HG02763 (cell line): ENCODE data around the gene ELMO3.

Experiments
- ATAC-seq: cut with Tn5 transposase; IDR thresholded peaks from one replicate; pipeline ENCODE4 v1.9.1; 2021; ENCODE audit warnings: mild to moderate bottlenecking, moderate library complexity; ENCODE audit not compliant: unreplicated experiment

The ELMO3 gene

DNA sequence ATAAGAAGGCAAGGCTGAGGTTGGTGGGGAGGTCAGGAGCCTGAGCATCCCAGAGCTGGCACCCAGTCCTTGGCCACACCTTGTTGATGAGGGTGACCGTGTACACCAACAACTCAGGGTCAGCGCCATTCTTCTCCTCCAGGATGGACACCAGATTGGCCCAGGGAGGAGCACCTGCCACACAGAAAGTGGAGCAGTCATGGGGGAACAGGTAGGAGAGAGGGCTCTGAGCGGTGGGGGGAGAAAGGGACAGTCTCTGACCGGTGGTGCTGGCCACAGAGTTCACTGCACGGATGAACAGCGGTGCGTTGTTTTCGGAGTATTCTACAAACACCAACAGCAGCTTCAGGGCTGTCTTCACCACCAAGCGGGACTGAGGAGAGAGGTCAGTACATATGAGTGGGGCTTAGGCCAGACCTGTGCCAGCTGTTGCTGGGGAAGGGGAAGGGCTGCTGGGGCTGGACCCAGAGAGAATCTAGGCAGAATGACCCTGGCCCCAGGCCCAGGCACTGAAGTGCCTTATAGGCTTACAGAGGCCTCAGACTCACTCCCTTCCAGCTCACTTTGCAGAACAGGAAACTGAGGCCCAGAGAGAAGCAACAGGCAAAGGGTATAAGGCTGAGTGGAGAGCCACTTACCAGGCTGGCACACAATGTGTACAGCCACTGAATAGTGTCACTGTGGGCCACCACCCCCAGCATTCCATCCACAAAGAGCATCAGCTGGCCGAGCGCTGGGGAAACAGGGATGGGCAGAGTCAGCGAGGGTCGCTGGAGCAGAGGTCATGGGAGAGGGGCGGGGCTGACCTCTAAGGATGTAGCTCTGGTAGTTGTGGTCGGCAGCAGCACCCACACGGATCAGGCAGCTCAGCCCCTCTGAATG lies 38.7 kb downstream of the ELMO3 start:
- no peak for ATAC-seq

DNA sequence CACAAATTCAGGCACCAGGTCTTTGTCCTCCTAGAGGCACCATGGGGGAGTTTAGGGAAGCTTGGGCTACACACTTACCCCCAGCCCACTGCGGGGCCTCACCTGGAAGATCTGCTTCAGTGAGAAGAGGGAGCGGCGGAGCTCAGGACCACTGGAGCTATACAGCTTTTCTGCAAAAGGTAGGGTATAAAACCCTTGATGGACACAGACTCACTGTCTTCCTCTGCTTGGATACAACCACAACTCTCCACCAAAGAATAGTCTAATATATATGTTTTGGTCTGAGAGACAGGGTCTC lies 39.3 kb downstream of the ELMO3 start:
- ATAC-seq: no peak

DNA sequence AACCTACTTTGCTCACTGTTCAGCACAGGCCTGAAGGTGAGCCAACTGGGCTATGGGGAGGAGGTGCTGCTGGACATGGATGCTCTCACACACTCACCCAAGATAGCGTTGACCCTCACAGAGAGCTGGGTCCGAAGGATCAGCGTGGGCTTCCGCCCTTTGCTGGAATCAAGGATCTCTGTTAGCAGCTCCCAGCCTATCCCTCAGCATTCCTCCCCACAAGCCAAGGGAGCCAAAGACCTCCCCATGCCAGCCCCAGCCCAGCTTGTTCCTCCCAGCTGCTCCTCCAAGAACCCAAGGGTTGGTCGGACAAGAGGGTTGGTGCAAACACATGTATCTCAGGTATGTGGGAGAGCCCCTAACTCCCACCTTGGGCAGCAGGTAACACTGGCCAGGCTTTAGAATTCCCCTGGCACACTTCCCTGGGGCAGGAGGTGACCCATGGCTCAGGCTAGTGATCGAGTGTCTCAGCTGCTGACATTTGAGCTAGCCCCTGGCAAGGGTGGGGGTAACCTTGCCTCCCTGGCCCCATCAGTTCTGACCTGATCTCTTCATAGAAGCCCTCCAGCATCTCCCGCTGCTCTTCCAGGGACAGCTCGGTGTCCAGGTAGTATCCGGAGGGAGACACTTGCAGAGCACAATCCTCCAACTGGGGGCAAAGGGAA lies 40.0 kb downstream of the ELMO3 start:
- no peak for ATAC-seq

DNA sequence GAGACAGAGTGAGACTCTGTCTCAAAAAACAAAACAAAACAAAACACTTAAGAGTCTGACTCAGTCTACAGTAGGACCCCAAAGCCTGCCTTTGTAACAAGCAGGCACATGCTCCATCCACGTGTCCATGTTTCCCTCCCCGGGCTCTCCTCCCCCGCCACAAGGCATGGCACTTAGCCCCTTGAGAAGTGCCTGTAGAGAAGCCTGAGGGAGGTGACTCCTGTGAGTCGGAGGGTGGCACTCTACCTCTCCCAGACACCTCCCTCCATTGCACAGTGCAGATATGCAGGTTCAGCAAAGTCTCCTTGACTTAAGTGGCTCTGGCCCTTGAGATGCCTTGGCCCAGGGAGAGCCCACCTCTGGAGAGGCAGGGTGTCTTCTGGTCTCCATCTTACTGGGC lies 41.6 kb downstream of the ELMO3 start:
- no peak for ATAC-seq

DNA sequence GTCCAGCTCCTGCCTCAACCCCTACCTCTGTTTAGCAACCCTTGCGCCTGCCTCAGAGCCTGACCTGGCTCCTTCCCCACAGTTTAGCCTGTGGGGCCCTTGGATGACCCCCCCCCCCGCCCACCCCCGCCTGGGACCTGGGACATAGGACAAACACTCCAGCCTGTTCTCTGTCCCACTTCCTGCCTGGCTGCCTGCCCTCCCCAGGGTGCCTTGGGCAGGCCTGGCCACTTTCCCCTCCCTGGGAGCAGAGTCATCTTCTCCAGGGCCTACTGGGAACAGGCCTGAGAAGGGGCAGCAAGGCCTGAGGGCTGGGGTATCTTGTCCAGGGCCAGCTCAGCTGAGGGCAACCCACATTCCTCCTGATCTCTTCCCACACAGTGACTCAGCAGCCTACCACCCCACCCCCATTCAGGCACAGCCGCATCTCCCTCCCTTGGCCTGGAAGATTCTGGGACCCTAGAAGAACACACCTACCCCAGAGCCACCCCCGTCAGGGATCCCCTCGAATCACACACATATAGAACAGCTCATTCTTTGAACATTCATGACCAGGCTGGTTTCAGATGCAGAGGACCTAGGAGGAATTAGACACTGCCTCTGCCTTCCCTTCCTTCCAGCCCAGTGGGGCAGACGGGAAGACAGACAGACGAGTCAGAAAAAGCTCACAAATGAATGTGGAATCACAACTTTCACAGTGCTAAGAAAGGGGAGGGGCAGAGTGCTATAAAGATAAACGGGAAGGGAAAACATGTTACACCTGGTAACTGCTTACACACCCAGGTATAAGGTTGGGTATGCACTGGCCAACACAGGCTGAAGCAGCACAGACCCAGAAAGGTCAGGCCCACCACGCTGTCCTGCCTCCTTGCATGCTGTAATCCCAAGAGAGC lies 42.3 kb downstream of the ELMO3 start:
- ATAC-seq: no peak

DNA sequence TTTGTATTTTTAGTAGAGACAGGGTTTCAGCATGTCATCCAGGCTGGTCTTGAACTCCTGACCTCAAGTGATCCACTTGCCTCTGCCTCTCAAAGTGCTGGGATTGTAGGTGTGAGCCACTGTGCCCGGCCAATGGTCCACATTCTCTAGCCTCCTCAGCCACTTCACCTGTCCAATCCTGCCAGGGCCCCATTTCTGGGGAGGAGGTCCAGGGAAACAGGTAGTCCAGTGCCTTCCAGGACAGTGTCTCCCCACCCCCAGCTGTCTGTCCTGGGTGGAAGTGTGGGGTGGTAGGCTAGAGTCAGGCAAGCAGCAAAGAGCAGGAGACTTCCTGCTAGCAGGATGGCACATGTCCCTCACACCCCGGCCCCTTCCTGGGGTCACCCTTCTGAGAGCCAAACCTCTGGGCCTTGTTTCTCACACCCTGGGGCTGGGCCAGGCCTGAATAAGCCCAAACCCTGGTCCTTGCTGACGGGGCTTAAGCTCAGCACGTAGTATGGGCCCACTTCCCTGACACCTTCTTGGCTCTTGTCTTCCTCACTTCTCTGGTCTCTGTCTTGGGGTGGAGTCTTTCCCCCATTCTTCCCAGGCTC lies 43.3 kb downstream of the ELMO3 start:
- ATAC-seq: no peak

DNA sequence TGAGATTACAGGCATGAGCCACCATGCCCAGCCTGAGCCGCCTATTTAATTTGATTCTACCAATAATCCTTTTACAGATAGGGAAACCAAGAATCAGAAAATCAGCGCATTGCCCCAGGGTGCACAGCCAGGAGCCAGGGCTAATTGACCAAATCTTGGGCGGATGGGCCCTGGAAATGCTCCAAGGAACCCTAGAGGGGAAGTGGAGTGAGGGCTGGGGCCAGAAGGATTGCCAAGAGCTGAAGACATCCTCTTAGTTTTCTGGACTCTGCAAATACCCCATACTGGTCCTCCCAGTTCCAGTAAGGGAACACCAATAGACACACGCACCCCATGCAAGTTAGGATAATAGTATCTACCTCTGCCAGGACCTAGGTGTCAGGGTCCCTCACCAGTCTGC lies 44.5 kb downstream of the ELMO3 start:
- ATAC-seq: no peak

DNA sequence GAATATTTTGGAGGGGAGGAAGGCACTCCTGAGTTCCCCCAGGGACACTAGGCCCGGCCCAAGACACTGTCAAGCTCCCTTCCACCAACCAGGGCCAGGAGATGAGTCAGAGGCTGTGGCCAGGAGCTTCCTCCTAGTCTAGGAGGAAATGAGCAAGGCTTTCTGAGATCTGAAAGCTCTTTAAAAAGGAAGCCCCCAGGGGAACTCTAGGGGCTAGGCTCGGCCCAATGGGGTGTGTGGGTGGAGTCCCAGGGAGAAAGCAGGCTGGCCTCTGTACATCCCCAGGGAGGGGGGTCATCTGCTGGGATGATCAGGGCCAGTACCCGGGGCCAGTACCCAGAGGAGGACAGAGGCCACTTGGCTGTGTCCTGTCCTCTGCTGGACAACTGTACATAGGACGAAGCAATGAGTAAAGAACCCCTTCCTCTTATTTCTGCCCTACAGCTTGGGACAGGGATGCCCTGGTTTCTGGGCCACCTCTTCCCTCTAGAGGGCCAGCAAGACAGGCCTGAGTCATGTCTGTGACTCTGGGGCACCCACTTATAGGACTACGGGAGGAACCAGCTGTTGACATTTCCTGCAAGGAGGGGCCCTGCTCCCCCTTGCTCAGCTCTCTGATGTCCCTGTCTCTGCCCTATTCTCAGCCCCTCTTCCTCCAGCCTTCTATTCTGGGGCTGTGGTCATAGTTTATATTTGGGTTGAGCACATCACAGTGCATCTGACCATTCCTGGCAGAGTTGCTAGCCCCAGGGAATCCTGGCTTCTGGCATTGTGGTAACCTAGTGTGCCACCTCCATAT lies 45.7 kb downstream of the ELMO3 start:
- ATAC-seq: peak; percentile 40

DNA sequence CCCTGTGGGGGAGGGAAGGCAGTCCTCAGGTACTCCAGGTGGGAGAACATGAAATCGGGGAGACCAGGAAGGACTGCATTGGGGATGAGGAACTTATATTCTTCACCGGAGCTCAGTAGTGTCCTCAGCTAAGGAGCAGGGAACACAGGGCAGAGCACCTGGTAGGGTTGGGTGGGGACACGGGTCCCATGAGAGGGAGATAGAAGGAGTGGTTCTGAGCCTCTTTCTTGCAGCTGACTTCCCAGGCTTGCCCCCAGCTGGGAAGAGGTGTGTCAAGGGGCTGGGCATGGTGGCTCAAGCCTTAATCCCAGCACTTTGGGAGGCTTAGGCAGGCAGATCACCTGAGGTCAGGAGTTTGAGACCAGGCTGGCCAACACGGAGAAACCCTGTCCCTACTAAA lies 46.3 kb downstream of the ELMO3 start:
- no peak for ATAC-seq

DNA sequence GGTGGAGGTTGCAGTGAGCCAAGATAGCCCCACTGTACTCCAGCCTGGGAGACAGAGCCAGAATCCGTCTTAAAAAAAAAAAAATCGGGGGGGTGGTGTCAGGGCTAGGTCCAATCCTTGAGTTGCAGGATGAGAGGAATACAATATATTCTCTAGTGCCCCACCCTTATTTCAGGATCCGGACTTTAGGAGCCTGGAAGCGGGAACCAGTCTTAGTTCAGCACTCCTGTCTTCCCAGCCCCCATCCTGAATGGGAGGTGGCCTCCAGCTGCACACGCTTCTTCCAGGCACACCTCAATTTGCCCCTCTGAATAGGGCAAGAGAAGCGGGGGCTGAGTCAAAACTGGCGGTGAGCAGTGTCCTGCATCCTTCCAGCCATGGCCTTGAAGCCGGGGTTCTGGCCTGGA lies 46.7 kb downstream of the ELMO3 start:
- no peak for ATAC-seq

DNA sequence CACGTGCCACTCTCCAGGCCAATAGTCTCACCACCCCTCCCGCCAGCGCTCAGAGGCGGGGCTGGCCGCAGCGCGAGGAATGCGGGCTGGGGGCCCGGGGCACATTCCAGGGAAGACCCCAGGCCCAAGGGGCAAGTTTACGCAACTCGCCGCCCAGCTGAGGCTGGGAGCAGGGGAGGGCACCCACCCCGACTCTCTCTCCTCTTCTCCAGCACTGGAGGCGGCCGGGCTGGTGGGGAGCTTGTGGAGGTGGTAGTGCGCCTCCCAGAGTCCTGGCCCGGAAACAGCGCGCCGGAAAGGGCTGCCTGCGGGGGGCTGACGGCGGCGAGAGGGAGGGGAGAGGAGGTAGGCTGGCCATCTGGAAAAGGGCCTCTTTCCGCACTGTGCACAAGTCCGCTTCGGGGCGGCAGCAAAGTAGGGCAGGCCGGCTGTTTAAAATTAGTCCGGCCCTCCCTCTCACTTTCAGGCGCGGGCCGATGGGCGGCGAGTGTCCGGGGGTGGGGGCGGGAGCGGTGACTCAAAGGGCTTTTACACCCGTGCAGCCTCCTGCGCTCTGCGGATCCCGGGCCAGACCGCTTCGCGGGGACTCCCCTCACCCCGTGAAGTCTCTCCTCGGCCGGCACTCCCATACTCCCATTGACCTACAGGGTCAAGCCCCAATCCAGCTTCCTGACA lies 47.3 kb downstream of the ELMO3 start:
- ATAC-seq: peak; percentile 26

DNA sequence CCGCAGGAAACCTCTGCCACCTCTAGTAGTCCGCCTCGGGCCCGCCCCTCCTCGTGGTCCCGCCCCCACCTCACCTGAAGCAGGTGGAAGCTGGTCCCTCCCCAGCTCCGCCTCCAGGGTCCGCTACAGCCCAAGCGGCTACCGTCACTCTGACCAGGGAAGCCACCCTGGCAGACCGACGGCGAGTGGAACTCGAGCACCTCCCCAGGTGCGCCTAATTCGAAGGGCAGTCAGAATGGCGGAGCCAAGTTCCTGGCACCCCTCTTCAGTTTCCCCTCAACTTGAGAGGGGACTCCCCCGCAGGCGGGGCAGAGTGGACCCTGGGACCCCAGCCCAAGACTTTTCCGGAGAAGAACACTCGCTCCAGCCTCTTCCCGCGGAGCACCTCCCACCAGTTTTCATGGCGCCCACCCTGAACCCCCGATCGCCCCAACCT lies 47.8 kb downstream of the ELMO3 start:
- ATAC-seq: peak; percentile 10

DNA sequence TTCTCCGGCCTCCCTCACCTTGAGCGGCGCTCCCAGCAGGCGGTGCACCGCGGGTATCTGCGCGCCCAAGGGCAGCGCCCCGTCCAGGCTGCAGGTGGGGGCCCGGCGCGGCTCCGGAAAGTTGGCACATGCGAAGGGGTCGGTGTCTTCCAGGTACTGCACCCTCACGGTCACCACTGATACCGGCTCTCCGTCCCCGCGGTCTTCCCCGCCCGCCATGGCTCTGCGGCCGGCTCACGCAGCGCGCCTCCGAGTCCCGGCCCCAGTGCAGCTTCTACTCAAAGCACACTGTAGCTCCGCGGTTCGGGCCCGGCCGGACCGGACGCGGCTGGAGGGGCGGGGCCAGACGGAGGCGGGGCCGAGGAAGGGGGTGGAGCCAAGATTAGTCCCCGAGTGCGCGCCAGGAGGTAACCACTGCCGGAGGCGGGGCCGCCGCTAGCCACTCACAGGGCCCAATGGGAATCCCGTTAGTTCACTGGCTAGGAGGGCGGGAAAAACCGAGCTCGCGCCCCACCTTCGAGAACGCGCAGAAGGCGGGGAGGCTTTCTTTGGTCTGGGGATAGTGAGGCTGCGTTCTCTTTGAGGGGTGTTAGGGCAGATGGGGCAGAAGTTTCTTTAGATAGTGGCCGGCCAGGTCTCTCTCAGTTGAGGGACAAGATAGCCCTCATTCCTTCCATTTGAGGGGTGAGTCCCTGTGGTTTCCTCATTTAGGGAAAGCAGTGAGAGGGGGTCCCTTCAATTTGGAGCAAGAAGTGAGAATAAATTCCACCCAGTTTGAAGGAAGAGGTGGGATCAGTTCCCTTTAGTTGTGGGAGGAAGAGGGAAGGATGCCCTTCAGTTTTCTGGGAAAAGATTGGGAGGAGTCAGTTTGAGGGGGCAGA lies 48.5 kb downstream of the ELMO3 start, which contains the start of gene FHOD1:
TSS of gene FHOD1 (minus strand) at position 290 of the 881 bp plus-strand sequence. CDS start at position 219, 71 bp downstream.
- ATAC-seq: peak; percentile 47

DNA sequence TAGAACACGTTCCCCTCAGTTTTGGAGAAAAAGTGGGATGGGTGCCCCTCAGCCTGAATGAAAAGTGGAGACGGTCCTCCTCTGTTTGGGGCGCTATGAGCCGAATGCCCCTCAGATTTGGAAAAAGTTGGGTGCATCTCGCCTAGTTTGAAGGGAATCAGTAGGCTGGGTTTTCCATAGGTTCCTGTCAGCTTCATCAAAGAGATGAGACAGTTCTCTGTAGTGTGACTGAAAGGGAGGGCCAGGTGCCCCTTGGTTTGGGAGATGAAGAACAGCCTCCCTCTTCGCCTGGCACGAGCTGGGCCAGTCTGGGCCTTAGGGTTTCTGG lies 49.1 kb downstream of the ELMO3 start:
- ATAC-seq: no peak

DNA sequence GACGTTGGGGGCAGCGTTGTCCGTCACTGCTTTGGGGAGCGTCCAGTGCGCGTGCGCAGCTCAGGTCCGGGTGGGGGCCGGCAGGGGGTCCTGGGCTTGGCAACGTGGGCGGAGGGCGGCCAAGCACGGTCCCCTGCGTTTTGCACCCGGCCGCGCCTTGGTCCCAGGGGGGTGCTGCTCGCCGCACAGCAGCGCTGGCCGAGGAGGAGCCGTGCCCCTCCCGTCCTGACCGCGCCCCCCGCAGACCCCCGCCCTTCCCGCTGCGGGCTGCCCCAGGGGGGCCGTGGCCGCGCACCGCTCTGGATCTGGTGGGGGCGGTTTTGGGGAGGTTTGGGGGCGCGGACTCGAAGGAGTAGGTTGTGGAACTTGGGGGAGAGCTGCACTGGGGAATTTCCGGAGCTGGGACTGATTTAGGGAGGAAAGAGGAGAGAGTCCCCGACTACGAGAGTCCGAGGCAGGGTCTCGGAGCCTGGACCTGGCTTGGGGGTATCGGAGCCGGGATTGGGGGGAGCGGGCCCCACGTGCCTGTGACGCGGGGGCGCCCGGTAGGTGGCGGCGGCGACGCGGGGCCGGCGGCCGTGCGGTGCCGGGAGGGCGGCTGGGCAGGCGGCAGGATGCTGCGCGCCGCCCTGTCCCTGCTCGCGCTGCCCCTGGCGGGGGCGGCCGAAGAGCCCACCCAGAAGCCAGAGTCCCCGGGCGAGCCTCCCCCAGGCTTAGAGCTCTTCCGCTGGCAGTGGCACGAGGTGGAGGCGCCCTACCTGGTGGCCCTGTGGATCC lies 49.7 kb downstream of the ELMO3 start, which contains the start of gene SLC9A5:
TSS of gene SLC9A5 (plus strand) at position 579 of the 777 bp plus-strand sequence. CDS start at position 615, 36 bp downstream.
- no peak for ATAC-seq

DNA sequence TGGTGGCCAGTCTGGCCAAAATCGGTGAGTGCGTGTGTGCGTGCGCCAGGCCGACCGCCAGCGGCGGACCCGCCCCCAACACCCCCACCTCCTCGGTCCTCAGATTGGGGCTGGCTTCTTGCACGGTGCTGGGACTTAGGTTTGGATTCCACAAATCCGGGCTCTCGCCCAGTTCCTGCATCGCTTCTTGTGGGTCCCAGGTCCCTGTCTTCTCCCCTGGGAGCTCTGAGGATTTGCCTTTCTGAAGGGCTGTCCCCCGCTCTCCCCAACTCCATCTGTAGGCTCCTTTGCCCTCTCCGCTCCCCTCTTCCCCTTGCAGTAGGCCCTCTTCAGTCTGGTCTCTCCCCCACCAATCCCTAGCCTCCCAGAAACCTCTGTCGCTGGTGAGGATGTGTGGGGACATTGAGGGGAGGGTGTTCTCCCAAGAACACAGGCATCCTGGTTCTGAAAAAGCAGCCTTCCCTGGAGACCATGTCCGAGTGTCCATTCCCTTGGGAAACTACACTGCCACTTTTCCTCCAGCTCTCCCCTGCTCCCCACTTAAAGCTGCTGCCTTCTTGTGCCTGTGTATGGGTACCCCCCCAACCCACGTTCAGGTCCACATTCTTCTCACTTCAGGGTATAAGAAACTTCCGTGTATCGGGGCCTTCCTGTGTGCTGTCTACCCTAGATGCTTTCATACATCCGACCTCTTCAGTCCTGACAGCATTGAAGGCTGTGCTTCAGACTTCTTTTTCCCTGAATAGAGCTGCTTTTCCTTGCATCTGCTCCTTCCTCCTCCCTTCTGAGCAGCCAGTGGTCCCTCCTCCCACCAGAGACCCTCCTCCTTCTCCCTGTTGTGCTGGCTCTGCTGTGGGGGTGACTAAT lies 50.5 kb downstream of the ELMO3 start:
- ATAC-seq: no peak

DNA sequence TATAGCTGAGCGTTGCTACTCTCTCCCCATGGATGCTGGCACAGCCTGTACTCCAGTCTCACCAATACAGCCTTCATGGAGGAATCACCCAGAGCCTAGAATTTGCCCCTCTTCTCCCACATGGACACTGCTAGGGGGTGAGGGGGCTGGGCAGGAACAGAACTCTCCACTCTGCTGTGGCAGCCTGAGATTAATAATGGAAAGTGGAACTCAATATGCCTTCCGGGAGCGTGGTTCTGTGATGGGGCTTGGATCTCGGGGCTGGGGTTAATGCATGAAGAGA lies 51.1 kb downstream of the ELMO3 start:
- ATAC-seq: no peak
